Measurements from ENCODE around the gene EDEM2. TPM values are rescaled to one million over a fixed set of nuclear protein-coding genes. Genes with fewer than 3 reads are reported as not detected.
A peak's percentile ranks its signal among the peaks of the same experiment; 100 is the strongest.

The EDEM2 gene
- total and polyA plus RNA-seq, 2 of the 13 experiments (the other 11 are each of a cell fraction or from before 2014, with no cell fraction given) = 33.1 to 46.9 TPM

DNA sequence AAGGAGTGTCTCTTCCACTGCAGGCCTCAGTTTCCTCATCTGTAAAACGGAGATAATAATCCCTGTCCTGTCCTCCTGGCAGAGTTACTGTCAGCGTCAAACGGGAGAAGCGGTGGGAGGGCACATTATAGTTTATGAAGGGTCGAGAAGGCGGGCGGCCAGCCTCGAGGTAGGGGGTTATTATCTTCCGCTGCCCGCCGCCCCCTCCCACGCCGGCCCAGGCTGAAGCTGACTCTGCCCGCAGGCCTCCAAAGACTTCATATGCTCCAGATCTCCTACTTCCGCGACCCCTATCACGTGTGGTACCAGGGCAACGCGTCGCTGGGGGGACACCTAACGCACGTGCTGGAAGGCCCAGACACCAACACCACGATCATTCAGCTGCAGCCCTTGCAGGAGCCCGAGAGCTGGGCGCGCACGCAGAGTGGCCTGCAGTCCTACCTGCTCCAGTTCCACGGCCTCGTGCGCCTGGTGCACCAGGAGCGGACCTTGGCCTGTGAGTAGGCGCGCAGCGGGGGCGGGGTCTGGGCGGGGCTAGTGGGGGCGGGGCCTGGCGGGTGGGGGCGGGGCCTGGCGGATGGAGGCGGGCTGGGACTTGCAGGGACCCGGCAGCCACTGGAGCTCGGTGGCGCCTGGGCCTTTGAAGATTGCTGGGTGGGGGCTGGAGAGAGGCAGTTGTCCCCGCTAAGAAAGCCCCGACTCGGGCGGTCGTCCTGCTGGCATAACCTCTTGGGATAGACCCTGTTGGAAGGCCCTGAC lies 27.5 kb upstream of the EDEM2 start (continued):
- TF ChIP-seq ZNF296 (CRISPR knock-in tag; conservative IDR thresholded peaks at IDR 0.05) (0 out of 2 replicates have a peak, but pooled peaks have one; percentile 55), GPBP1L1 (CRISPR knock-in tag; IDR thresholded peaks at IDR 0.05) (no peak), FOSL2 (CRISPR knock-in tag; IDR thresholded peaks at IDR 0.05) (peak; percentile 78), BHLHE40 (IDR thresholded peaks at IDR 0.05; ENCODE audit: low read length) (peak; percentile 90), PCBP2 (optimal IDR thresholded peaks at IDR 0.05; ENCODE audit: low read depth, low read length, poor library complexity, severe bottlenecking) (no peak), ZSCAN25 (CRISPR knock-in tag; IDR thresholded peaks at IDR 0.05) (peak; percentile 69; the same call in 1 of the 2 replicates), RAD21 (CRISPR knock-in tag; IDR thresholded peaks at IDR 0.05) (peak; percentile 44), ZNF232 (CRISPR knock-in tag; IDR thresholded peaks at IDR 0.05; ENCODE audit: borderline replicate concordance) (peak; percentile 80), ZNF768 (CRISPR knock-in tag; IDR thresholded peaks at IDR 0.05) (peak; percentile 89), HDAC6 (IDR thresholded peaks at IDR 0.05; ENCODE audit: low read depth, low read length) (no peak), TCF12 (IDR thresholded peaks at IDR 0.05) (no peak), TCF12 (CRISPR knock-in tag; IDR thresholded peaks at IDR 0.05) (no peak; the same call in 1 of the 2 replicates), RAD51 (IDR thresholded peaks at IDR 0.05; ENCODE audit: borderline replicate concordance) (no peak), NFKB2 (CRISPR knock-in tag; IDR thresholded peaks at IDR 0.05; ENCODE audit: borderline replicate concordance) (peak; percentile 92), ETV6 (CRISPR knock-in tag; conservative IDR thresholded peaks at IDR 0.05) (peak; percentile 90), CEBPB (IDR thresholded peaks at IDR 0.05; ENCODE audit: borderline replicate concordance, low read depth, low read length) (no peak), RELA (CRISPR knock-in tag; IDR thresholded peaks at IDR 0.05) (no peak)
- TF ChIP-seq, protein P1, sequence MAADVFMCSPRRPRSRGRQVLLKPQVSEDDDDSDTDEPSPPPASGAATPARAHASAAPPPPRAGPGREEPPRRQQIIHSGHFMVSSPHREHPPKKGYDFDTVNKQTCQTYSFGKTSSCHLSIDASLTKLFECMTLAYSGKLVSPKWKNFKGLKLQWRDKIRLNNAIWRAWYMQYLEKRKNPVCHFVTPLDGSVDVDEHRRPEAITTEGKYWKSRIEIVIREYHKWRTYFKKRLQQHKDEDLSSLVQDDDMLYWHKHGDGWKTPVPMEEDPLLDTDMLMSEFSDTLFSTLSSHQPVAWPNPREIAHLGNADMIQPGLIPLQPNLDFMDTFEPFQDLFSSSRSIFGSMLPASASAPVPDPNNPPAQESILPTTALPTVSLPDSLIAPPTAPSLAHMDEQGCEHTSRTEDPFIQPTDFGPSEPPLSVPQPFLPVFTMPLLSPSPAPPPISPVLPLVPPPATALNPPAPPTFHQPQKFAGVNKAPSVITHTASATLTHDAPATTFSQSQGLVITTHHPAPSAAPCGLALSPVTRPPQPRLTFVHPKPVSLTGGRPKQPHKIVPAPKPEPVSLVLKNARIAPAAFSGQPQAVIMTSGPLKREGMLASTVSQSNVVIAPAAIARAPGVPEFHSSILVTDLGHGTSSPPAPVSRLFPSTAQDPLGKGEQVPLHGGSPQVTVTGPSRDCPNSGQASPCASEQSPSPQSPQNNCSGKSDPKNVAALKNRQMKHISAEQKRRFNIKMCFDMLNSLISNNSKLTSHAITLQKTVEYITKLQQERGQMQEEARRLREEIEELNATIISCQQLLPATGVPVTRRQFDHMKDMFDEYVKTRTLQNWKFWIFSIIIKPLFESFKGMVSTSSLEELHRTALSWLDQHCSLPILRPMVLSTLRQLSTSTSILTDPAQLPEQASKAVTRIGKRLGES (CRISPR knock-in tag; IDR thresholded peaks at IDR 0.05; ENCODE audit: borderline replicate concordance) = no peak
- TF ChIP-seq, protein P2, sequence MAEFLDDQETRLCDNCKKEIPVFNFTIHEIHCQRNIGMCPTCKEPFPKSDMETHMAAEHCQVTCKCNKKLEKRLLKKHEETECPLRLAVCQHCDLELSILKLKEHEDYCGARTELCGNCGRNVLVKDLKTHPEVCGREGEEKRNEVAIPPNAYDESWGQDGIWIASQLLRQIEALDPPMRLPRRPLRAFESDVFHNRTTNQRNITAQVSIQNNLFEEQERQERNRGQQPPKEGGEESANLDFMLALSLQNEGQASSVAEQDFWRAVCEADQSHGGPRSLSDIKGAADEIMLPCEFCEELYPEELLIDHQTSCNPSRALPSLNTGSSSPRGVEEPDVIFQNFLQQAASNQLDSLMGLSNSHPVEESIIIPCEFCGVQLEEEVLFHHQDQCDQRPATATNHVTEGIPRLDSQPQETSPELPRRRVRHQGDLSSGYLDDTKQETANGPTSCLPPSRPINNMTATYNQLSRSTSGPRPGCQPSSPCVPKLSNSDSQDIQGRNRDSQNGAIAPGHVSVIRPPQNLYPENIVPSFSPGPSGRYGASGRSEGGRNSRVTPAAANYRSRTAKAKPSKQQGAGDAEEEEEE (CRISPR knock-in tag; IDR thresholded peaks at IDR 0.05; ENCODE audit: borderline replicate concordance) = no peak
- TF ChIP-seq, protein P3, sequence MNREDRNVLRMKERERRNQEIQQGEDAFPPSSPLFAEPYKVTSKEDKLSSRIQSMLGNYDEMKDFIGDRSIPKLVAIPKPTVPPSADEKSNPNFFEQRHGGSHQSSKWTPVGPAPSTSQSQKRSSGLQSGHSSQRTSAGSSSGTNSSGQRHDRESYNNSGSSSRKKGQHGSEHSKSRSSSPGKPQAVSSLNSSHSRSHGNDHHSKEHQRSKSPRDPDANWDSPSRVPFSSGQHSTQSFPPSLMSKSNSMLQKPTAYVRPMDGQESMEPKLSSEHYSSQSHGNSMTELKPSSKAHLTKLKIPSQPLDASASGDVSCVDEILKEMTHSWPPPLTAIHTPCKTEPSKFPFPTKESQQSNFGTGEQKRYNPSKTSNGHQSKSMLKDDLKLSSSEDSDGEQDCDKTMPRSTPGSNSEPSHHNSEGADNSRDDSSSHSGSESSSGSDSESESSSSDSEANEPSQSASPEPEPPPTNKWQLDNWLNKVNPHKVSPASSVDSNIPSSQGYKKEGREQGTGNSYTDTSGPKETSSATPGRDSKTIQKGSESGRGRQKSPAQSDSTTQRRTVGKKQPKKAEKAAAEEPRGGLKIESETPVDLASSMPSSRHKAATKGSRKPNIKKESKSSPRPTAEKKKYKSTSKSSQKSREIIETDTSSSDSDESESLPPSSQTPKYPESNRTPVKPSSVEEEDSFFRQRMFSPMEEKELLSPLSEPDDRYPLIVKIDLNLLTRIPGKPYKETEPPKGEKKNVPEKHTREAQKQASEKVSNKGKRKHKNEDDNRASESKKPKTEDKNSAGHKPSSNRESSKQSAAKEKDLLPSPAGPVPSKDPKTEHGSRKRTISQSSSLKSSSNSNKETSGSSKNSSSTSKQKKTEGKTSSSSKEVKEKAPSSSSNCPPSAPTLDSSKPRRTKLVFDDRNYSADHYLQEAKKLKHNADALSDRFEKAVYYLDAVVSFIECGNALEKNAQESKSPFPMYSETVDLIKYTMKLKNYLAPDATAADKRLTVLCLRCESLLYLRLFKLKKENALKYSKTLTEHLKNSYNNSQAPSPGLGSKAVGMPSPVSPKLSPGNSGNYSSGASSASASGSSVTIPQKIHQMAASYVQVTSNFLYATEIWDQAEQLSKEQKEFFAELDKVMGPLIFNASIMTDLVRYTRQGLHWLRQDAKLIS (CRISPR knock-in tag; IDR thresholded peaks at IDR 0.05) = peak; percentile 93; the same call in 1 of the 2 replicates

Data from HepG2 (cell line).